Lung (tissue), 12 donors: ENCODE measurements around the gene ASIC2. TPM values are rescaled to one million over a fixed set of nuclear protein-coding genes. Genes with fewer than 3 reads are reported as not detected.

ENCODE experiments used
- ATAC-seq: fragments of 200-7000 bp; cut with Tn5 transposase; one replicate; pipeline ENCODE4 v1.9.1; 2020; ENCODE audit warnings: moderate number of reproducible peaks; ENCODE audit not compliant: insufficient read depth, low FRiP score
- DNase-seq, 3 donors: peaks; one replicate each; pipeline ENCODE4 v3.0.0-alpha.2; 2013 to 2017
- H3K27ac ChIP-seq, 2 donors: one replicate each; pipeline ENCODE4 v1.5.1; 2013; ENCODE audit warnings: mild to moderate bottlenecking in 2 of 2, moderate library complexity in 2 of 2, control low read depth in 1 of 2, inconsistent platforms in 1 of 2, low read depth in 1 of 2, low read length in 1 of 2
- H3K27me3 ChIP-seq, 3 donors: one replicate each; pipeline ENCODE4 v1.5.1; 2013; ENCODE audit warnings: low read length in 2 of 3; ENCODE audit not compliant: control insufficient read depth in 3 of 3, insufficient read depth in 3 of 3
- H3K36me3 ChIP-seq, 4 donors: one replicate each; pipeline ENCODE4 v1.5.1; 2013; ENCODE audit warnings: low read length in 4 of 4, mild to moderate bottlenecking in 1 of 4, moderate library complexity in 1 of 4; ENCODE audit not compliant: control insufficient read depth in 4 of 4, insufficient read depth in 4 of 4
- H3K4me1 ChIP-seq, 5 donors: one replicate each; pipeline ENCODE4 v1.5.1; 2013; ENCODE audit warnings: low read length in 5 of 5, mild to moderate bottlenecking in 2 of 5, moderate library complexity in 1 of 5; ENCODE audit not compliant: control insufficient read depth in 5 of 5, insufficient read depth in 5 of 5
- H3K4me3 ChIP-seq: one replicate; pipeline ENCODE4 v1.5.1; 2013; ENCODE audit warnings: mild to moderate bottlenecking, control low read depth, moderate library complexity
- H3K9ac ChIP-seq, 2 donors: one replicate each; pipeline ENCODE4 v1.5.1; 2013; ENCODE audit warnings: low read length in 2 of 2, control low read depth in 1 of 2; ENCODE audit not compliant: insufficient read depth in 1 of 2
- H3K9me3 ChIP-seq, 4 donors: one replicate each; pipeline ENCODE4 v1.5.1; 2013; ENCODE audit warnings: low read length in 3 of 4, mild to moderate bottlenecking in 1 of 4, moderate library complexity in 1 of 4; ENCODE audit not compliant: control insufficient read depth in 4 of 4, insufficient read depth in 3 of 4
- WGBS, 2 donors: extraction: QIAGEN DNeasy Blood & Tissue Kit; methylation state at CpG; one replicate each; pipeline ENCODE4 v1.1.7; 2013; 5-methylcytosine and 5-hydroxymethylcytosine counted together
- polyA plus RNA-seq, 2 donors: library from polyadenylated mRNA; stranded (reverse); fragments of 200-250 nt; gene quantifications; one replicate each; pipeline ENCODE4 v1.2.1, GENCODE V29; 2013
- total RNA-seq, 2 donors: library from RNA; depleted of rRNA in 1 of 2; stranded (reverse); fragments of >200 nt in 1 of 2; gene quantifications; one replicate each; pipeline ENCODE4 v1.2.1, GENCODE V29; 2014 to 2021
- TF ChIP-seq, protein P1 (sequence below): IDR thresholded peaks from 2 replicates; pipeline ENCODE4 v1.5.1; 2012; ENCODE audit warnings: mild to moderate bottlenecking; ENCODE audit errors: control extremely low read depth, extremely low read depth
- donor health status: control.
- donor health status: control.
- donor health status: Bipolar disorder and iron deficiency.
- donor health status: healthy.
- donor health status: DM: yes; HTN: yes; CAD: no.

Gene ASIC2
- total and polyA plus RNA-seq, 4 donors, result 0.03 to 0.28 (median 0.14) TPM; not detected in 1

DNA sequence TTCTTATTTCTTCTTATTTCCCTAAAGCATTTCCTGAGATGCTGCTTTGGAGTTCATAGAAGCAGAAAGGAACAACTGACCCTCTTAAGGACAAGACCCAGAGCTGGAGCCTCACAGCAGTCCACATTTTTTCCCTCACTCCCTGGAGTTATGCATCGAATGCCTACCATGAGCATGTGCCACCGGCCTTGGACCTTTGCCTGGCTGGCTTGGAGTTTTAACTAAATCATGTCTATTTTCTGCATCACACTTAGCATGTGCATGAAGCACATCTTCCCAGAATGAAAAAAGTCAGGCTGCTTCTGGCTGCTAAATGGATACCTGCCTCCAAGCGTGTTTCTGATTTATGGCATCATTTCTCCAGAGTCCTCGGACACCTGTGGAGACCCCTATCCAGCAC, 196.9 kb downstream of the ASIC2 start:
- no peak overlapping the region for H3K27ac ChIP-seq
- H3K9me3 ChIP-seq, result no peaks in the 10 kb centered on the region
- ATAC-seq (no peak), DNase-seq (no peak)
- H3K9ac ChIP-seq, result no peak overlapping the region
- no peaks in the 10 kb centered on the region for H3K36me3 ChIP-seq
- WGBS, 2 donors, result 76 to 89% methylated on average over 4 of the region's 4 CpGs
- no peaks in the 10 kb centered on the region for H3K4me1 ChIP-seq
- TF ChIP-seq, protein P1, sequence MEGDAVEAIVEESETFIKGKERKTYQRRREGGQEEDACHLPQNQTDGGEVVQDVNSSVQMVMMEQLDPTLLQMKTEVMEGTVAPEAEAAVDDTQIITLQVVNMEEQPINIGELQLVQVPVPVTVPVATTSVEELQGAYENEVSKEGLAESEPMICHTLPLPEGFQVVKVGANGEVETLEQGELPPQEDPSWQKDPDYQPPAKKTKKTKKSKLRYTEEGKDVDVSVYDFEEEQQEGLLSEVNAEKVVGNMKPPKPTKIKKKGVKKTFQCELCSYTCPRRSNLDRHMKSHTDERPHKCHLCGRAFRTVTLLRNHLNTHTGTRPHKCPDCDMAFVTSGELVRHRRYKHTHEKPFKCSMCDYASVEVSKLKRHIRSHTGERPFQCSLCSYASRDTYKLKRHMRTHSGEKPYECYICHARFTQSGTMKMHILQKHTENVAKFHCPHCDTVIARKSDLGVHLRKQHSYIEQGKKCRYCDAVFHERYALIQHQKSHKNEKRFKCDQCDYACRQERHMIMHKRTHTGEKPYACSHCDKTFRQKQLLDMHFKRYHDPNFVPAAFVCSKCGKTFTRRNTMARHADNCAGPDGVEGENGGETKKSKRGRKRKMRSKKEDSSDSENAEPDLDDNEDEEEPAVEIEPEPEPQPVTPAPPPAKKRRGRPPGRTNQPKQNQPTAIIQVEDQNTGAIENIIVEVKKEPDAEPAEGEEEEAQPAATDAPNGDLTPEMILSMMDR, result no peak
- H3K27me3 ChIP-seq, result peaks cover 0 to 9% (median 0%) of the 10 kb centered on the region in 3 donors
- H3K4me3 ChIP-seq, result no peak overlapping the region

DNA sequence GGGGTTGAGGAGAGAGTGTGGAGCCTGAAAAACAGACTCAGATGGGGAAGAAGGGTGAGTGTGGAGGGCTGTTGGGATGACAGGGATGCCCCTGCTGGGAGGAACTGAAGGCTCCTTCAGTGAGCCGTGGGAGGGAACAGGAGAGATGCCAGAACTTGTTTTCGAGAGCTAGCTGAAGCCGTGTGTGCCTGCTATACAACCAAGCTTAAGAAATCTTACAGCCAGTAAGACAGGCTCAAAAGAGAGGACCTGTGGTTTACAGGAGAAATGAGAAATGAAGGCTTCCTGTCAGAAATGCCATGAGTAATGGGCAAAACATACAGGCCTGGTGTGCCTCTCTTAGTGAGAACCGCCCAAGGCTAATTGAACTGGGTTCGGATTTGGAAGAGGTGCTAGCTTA, 201.8 kb downstream of the ASIC2 start:
- ATAC-seq (no peak), DNase-seq (peak in 1 of 3 donors; percentile 28)
- H3K9me3 ChIP-seq, result peaks cover 0 to 3% (median 0%) of the 10 kb centered on the region in 4 donors
- H3K36me3 ChIP-seq, result no peaks in the 10 kb centered on the region
- 69 to 77% methylated on average over 5 of the region's 5 CpGs for WGBS, 2 donors
- no peak overlapping the region for H3K9ac ChIP-seq
- no peak overlapping the region for H3K27ac ChIP-seq
- peaks cover 0 to 15% (median 0%) of the 10 kb centered on the region in 3 donors for H3K27me3 ChIP-seq
- peaks cover 0 to under 1% (median 0%) of the 10 kb centered on the region in 5 donors for H3K4me1 ChIP-seq
- H3K4me3 ChIP-seq, result no peak overlapping the region
- TF ChIP-seq, protein P1, result no peak

DNA sequence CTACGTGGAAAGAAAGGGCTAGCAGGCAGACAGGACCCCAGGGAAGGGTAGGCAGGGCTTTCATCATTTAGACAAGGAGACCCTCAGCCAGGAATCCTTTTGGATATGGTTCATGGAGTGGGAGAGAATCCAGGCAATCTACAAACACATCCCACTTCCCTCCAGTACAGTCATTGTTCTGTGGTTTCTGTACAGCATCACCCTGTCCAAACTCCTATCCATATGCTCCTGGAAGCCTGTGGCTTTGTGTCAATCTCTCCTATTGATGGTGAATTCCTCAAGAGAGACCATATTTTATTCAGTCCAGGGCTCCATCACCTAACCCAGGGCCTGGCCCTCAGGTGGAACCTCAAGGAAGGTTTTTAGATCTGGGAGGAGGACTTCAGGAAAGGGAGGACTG, 202.3 kb downstream of the ASIC2 start:
- DNase-seq, result no peak
- peaks cover 0 to 12% (median 0%) of the 10 kb centered on the region in 3 donors for H3K27me3 ChIP-seq
- peaks cover 0 to 5% (median 0%) of the 10 kb centered on the region in 5 donors for H3K4me1 ChIP-seq
- H3K36me3 ChIP-seq, result no peaks in the 10 kb centered on the region
- H3K9me3 ChIP-seq, result peaks cover 0 to 3% (median 0%) of the 10 kb centered on the region in 4 donors
- no peak overlapping the region for H3K27ac ChIP-seq
- TF ChIP-seq, protein P1, result no peak
- ATAC-seq, result no peak
- H3K4me3 ChIP-seq, result no peak overlapping the region
- H3K9ac ChIP-seq, result no peak overlapping the region
- WGBS, 2 donors, result 45 to 55% methylated on average over 1 of the region's 1 CpG

DNA sequence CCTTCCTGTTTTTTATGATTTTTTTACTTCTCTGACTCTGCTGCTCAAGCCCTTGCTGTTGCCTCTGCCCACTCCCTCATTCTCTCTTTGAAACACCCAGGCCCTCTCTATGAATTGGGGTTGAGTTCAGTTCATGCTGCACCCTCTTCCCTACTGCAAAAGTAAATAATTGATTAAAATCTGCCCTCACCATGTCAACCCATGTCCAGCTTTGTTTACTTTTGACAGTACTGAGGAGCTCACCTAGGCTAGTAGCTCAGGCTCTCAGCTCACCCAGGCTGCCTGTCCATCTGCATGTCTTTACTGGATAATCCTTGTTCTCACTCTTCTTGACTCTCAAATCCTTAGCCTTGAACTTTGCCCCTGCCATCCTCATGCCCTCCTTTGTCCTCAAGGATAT, 206.2 kb downstream of the ASIC2 start:
- H3K4me1 ChIP-seq, result peaks cover 0 to 25% (median 0%) of the 10 kb centered on the region in 5 donors
- ATAC-seq (no peak), DNase-seq (no peak)
- no peak overlapping the region for H3K27ac ChIP-seq
- peaks cover 0 to 12% (median 2%) of the 10 kb centered on the region in 3 donors for H3K27me3 ChIP-seq
- H3K36me3 ChIP-seq, result no peaks in the 10 kb centered on the region
- H3K4me3 ChIP-seq, result no peak overlapping the region
- H3K9me3 ChIP-seq, result peaks cover 0 to 3% (median 0%) of the 10 kb centered on the region in 4 donors
- no peak overlapping the region for H3K9ac ChIP-seq
- TF ChIP-seq, protein P1, result no peak
